VCaP (cell line): Measurements from ENCODE around the gene S100A3.
"Not testable (repeated sequence)": the region's sequence is repeated elsewhere in the genome, so short reads cannot be mapped to it uniquely, and the experiment has no call there.

Experiments used
- H3K27ac ChIP-seq: fragments of 450-650 bp; 2 replicates; pipeline ENCODE4 v1.5.1; 2017
- TF ChIP-seq, protein P1 (sequence below): fragments of 450-650 bp; conservative IDR thresholded peaks from 2 replicates; pipeline ENCODE4 v1.5.1; 2017; ENCODE audit warnings: mild to moderate bottlenecking, moderate library complexity

The S100A3 gene

DNA sequence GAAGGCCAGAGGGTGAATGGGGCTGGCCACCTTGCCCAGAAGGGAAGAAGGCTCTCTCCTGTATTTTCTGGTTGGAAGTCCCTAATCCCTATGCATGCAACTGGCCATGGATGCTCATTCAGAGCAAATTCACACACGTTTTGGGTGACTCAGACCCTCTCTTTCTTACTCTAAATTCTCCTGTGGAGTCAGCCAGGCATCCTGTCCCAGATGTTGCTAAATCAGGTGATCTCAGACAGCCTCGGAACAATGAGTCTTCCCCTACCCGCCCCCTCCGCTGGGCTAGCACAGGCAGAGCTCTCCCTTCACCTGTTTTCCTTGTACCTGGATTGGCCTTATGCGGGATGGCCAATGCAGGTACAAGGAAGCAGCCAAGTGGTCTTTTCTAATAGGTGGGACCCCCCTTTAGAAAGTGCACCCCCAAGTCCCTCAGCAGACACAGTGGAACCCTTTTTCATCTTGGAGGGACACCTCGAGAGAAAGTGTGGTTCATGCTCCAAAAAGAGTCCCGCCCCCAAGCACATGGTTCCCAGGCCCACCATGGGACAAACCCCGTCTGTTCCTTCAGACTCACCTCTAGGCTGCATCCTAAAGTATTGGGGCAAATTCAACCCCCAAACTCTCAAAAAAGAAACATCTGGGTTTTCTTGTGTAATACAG, 21.9 kb downstream of the S100A3 start:
- H3K27ac ChIP-seq: no peak overlapping the region
- TF ChIP-seq, protein P1, sequence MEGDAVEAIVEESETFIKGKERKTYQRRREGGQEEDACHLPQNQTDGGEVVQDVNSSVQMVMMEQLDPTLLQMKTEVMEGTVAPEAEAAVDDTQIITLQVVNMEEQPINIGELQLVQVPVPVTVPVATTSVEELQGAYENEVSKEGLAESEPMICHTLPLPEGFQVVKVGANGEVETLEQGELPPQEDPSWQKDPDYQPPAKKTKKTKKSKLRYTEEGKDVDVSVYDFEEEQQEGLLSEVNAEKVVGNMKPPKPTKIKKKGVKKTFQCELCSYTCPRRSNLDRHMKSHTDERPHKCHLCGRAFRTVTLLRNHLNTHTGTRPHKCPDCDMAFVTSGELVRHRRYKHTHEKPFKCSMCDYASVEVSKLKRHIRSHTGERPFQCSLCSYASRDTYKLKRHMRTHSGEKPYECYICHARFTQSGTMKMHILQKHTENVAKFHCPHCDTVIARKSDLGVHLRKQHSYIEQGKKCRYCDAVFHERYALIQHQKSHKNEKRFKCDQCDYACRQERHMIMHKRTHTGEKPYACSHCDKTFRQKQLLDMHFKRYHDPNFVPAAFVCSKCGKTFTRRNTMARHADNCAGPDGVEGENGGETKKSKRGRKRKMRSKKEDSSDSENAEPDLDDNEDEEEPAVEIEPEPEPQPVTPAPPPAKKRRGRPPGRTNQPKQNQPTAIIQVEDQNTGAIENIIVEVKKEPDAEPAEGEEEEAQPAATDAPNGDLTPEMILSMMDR: no peak

DNA sequence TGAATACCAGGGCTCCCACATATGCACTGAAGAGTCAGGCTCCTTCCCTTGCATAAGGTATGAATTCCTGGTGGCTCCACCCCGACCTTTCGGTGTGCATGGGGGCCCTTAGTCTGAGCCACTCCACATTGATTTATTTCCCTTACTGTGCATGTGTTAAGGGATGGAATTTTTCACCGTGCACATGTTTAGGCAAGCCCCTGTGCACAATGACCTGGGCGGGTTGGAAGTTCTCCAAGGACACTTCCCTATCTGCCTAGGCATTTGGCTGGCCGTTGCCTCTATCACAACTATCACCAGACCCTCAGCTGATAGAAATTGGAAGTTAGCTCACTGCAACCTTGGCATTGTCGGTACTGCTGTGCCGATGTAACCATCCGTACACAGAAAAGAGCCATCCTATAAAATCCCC, 22.9 kb downstream of the S100A3 start:
- TF ChIP-seq, protein P1: no peak
- H3K27ac ChIP-seq: no peak overlapping the region

DNA sequence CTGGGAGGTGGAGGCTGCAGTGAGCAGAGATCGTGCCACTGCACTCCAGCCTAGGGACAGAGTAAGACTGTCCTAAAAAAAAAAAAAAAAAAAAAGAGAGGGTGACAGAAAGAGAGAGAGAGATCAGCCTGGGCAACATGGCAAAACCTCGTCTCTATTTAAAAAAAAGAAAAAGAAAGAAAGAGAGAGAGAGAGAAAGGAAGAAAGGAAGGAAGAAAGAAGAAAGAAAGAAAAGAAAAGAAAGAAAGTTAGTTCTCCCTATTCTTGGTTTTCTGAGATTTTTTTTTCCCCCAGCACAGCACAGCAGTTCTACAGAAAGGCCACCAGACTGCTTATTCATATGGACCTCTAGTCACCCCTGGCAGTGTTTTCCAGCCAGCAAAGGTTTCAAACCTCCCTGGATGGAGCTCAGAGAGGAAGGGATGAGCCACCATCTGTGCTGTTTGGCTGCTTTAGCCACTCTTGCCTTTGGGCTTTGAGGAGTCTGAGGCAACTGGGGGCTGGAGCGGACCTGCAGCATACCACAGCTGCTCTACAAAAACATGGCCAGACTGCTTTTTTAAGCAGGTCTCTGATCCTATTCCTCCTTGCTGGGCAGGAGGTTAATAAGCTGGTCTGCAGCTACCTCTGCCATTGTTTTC, 23.9 kb downstream of the S100A3 start:
- H3K27ac ChIP-seq: no peak overlapping the region
- TF ChIP-seq, protein P1: no peak

DNA sequence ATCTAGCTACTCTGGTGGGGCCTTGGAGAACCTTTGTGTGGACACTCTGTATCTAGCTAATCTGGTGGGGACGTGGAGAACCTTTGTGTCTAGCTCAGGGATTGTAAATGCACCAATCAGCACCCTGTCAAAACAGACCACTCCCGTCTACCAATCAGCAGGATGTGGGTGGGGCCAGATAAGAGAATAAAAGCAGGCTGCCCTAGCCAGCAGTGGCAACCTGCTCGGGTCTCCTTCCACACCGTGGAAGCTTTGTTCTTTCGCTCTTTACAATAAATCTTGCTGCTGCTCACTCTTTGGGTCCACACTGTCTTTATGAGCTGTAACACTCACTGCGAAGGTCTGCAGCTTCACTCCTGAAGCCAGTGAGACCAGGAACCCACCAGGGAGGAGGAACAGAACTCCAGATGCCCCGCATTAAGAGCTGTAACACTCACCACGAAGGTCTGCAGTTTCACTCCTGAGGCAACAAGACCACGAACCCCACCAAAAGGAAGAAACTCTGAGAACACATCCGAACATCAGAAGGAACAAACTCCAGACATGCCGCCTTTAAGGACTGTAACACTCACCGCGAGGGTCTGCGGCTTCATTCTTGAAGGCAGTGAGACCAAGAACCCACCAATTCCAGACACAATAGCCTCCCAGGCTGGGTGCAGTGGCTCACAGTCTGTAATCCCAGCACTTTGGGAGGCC, 26.6 kb downstream of the S100A3 start:
- not testable (repeated sequence) for H3K27ac ChIP-seq

DNA sequence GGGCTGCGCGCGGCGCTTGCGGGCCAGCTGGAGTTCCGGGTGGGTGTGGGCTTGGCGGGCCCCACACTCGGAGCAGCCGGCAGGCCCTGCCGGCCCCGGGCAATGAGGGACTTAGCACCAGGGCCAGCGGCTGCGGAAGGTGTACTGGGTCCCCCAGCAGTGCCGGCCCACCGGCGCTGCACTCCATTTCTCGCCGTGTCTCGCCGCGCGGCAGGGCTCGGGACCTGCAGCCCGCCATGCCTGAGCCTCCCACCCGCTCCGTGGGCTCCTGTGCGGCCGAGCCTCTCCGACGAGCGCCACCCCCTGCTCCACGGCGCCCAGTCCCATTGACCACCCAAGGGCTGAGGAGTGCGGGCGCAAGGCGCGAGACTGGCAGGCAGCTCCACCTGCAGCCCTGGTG, 27.2 kb downstream of the S100A3 start:
- H3K27ac ChIP-seq: not testable (repeated sequence)

DNA sequence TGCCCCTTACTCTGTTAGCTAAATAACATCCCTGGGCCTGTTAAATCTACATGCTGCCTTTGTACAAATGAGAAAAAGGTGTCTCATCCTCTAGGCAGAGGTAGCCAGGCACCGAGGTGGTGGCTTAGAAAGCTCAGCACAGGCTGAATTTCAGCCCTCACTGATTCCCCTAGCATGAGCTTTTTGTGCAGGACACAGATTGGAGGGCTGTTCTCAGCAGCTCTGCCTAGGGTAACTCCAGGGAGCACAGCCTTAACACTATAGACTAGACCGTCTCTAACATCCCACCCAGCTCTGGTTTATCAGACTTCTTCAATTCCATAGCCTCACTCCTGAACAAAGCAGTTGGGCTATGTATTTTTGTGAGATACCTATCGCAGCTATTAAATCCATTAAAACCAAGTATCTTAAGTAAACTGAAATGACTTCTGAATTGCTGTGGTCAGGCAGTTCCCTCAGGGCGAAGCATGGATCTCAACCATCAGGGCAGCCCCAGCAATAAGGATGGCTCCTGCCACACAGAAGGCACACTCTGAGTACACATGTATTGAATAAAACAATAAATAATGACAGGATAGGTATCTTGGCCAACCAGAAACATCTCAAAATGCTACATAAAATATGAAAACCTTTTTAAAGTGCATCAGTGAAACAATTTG, 28.1 kb downstream of the S100A3 start:
- TF ChIP-seq, protein P1: no peak
- H3K27ac ChIP-seq: no peak overlapping the region

DNA sequence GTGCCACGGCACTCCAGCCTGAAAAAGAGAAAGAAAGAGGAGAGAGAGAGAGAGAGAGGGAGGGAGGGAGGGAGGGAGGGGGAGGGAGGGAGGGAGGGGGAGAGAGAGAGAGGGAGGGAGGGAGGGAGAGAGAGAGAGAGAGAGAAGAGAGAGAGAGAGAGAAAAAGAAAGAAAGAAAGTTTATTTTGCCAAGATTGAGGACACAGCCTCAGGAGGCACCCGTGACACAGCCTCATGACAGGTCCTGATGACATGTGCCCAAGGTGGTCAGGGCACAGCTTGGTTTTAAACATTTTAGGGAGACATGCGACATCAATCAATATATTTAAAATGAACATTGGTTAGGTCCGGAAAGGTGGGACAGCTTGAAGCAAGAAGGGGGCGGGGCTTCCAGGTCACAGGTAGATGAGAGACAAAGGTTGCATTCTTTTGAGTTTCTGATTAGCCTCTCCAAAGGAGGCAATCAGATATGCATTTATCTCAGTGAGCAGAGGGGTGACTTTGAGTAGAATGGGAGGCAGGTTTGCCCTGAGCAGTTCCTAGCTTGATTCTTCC, 28.8 kb downstream of the S100A3 start:
- not testable (repeated sequence) for H3K27ac ChIP-seq

DNA sequence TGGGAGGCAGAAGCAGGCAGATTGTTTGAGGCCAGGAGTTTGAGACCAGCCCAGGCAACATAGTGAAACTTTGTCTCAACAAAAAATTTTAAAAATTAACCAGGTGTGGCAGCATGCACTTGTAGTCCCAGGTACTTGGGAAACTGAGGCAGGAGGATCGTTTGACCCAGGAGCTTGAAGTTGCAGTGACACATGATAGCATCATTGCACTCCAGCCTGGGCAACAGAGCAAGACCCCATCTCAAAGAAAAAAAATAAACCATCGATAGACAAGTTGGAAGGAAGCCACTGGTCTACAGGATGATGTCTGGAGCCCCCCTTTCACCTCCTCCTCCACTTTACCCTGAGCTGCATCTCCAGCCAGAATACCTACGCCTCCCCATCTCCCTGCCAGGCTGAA, 29.8 kb downstream of the S100A3 start:
- TF ChIP-seq, protein P1: no peak
- H3K27ac ChIP-seq: no peak overlapping the region
